DND-41 (cell line): Measurements from ENCODE around the gene SLC44A1.

Source experiments
- ATAC-seq: fragments of 200-7000 bp; cut with Tn5 transposase; 3 replicates; pipeline ENCODE4 v1.9.1; 2021; ENCODE audit warnings: low read depth; ENCODE audit not compliant: insufficient read depth
- DNase-seq: peaks from one replicate; pipeline ENCODE4 v3.0.0-alpha.2; 2020
- H2AFZ ChIP-seq: 2 replicates; pipeline ENCODE4 v1.6.0; 2012; ENCODE audit warnings: low read depth, low read length
- H3K27ac ChIP-seq: 2 replicates; pipeline ENCODE4 v1.5.1; 2012; ENCODE audit warnings: low read length, inconsistent platforms
- H3K27me3 ChIP-seq: fragments of 200-600 bp; sonication (generic); 2 replicates; pipeline ENCODE4 v1.6.0; 2012; ENCODE audit warnings: low read length, mild to moderate bottlenecking, inconsistent platforms; ENCODE audit not compliant: insufficient read depth, poor library complexity
- H3K36me3 ChIP-seq: 2 replicates; pipeline ENCODE4 v1.5.1; 2012; ENCODE audit warnings: low read length, inconsistent platforms; ENCODE audit not compliant: insufficient read depth
- H3K4me1 ChIP-seq: 2 replicates; pipeline ENCODE4 v1.5.1; 2012; ENCODE audit warnings: mild to moderate bottlenecking, low read length; ENCODE audit not compliant: insufficient read depth
- H3K4me2 ChIP-seq: 2 replicates; pipeline ENCODE4 v1.6.0; 2012; ENCODE audit warnings: mild to moderate bottlenecking, moderate library complexity, low read length, inconsistent platforms; ENCODE audit not compliant: insufficient read depth
- H3K4me3 ChIP-seq, 2 experiments: fragments of 200-600 bp in 1 of 2; shearing (Covaris generic) in 1 of 2; 2 replicates each; pipeline ENCODE4 v1.5.1; 2012 to 2016; ENCODE audit warnings: inconsistent platforms in 2 of 2, low read length in 2 of 2, mild to moderate bottlenecking in 2 of 2, low read depth in 1 of 2, moderate library complexity in 1 of 2
- H3K79me2 ChIP-seq: 2 replicates; pipeline ENCODE4 v1.6.0; 2012; ENCODE audit warnings: low read length, inconsistent platforms; ENCODE audit not compliant: insufficient read depth
- H3K9ac ChIP-seq: 2 replicates; pipeline ENCODE4 v1.6.0; 2012; ENCODE audit warnings: low read depth, mild to moderate bottlenecking, inconsistent platforms, low read length, moderate library complexity
- H3K9me3 ChIP-seq: 2 replicates; pipeline ENCODE4 v1.5.1; 2012; ENCODE audit warnings: low read length, moderate library complexity, mild to moderate bottlenecking, inconsistent platforms; ENCODE audit not compliant: insufficient read depth, severe bottlenecking
- H4K20me1 ChIP-seq: 2 replicates; pipeline ENCODE4 v1.6.0; 2012; ENCODE audit warnings: low read length; ENCODE audit not compliant: insufficient read depth
- CTCF ChIP-seq: IDR thresholded peaks from 2 replicates; pipeline ENCODE4 v1.5.1; 2012; ENCODE audit warnings: borderline replicate concordance, low read length, moderate library complexity, mild to moderate bottlenecking; ENCODE audit not compliant: poor library complexity, severe bottlenecking; ENCODE audit errors: extremely low read depth
- EZH2 ChIP-seq: IDR thresholded peaks from 3 replicates; pipeline ENCODE4 v1.6.1; 2012; ENCODE audit warnings: borderline replicate concordance, low read depth, mild to moderate bottlenecking, moderate library complexity, low read length, inconsistent platforms; ENCODE audit not compliant: severe bottlenecking

SLC44A1 gene

DNA sequence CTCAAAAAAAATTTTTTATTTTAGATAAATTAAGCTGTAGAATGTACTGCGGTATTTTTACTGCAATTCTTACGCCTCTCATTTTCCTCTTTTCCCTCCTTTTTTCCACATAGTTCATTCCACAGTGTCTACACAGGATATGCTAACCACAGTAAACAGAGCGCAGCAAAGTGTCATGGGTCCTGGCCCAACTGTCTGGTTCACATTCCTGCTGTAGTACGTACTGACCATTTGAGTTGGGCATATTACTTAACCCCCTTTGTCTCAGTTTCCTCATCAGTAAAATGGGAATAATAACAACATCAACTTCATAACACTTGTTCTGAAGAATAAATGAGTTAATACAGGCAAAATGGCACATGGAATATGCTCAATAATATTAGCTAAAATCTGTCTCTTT is 41.6 kb downstream of the SLC44A1 start:
- Histone ChIP-seq H3K4me3 (no peak overlapping the region), H3K9me3 (no peaks in the 10 kb centered on the region), H3K4me1 (no peaks in the 10 kb centered on the region), H3K79me2 (peaks cover 7% of the 10 kb centered on the region; the same call in 1 of the 2 replicates), H3K36me3 (no peaks in the 10 kb centered on the region), H3K27me3 (no peaks in the 10 kb centered on the region), H2AFZ (no peak overlapping the region), H4K20me1 (no peaks in the 10 kb centered on the region; the same call in 1 of the 2 replicates), H3K4me2 (no peak overlapping the region), H3K9ac (no peak overlapping the region), H3K27ac (no peak overlapping the region)
- ATAC-seq (no peak), DNase-seq (no peak)
- TF ChIP-seq EZH2 (no peak), CTCF (no peak)

- H3K79me2 ChIP-seq, result peaks cover 9% of the 10 kb centered on the region; the same call in 1 of the 2 replicates
These were observed 44.9 kb downstream of the SLC44A1 start for GRCh38 chr9:105289305-105289704.

DNA sequence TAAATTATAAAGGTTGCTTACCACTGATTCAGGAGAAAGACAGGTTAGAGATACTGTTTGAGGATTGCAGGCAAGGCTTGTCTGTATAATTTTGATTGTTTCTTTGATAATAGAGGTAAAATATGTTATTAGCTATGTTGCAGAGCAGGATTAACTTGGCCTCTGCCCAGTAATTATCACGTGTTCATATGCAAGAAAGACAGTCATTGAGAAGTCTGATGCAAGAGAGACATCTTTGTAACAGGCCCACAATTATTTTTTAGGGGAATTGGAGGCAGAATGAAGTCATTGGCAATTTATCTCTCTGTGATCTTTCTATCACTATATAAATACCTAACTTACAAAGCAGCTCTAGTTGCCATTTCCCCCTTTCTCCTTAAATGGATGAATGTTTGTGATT is 46.0 kb downstream of the SLC44A1 start:
- H3K9me3 ChIP-seq, result no peaks in the 10 kb centered on the region
- no peak overlapping the region for H3K9ac ChIP-seq
- DNase-seq (no peak), ATAC-seq (no peak)
- H3K4me3 ChIP-seq, result no peak overlapping the region
- no peak for TF ChIP-seq EZH2
- no peak for TF ChIP-seq CTCF
- no peak overlapping the region for H3K27ac ChIP-seq
- no peaks in the 10 kb centered on the region for H3K27me3 ChIP-seq
- H4K20me1 ChIP-seq, result no peaks in the 10 kb centered on the region
- H3K79me2 ChIP-seq, result peaks cover 11% of the 10 kb centered on the region; the same call in 1 of the 2 replicates
- H3K36me3 ChIP-seq, result no peaks in the 10 kb centered on the region
- H2AFZ ChIP-seq, result no peak overlapping the region
- no peak overlapping the region for H3K4me2 ChIP-seq
- peaks cover 21% of the 10 kb centered on the region for H3K4me1 ChIP-seq

More at GRCh38 chr9:105289305-105289704, 44.9 kb downstream of the SLC44A1 start:
- H3K4me1 ChIP-seq, result peaks cover 10% of the 10 kb centered on the region; the same call in 1 of the 2 replicates
- H3K9me3 ChIP-seq, result no peaks in the 10 kb centered on the region
- no peak for TF ChIP-seq EZH2
- no peak for TF ChIP-seq CTCF
- H3K4me2 ChIP-seq, result no peak overlapping the region
- ATAC-seq (no peak), DNase-seq (no peak)
- H3K27ac ChIP-seq, result no peak overlapping the region
- H3K9ac ChIP-seq, result no peak overlapping the region
- no peaks in the 10 kb centered on the region for H4K20me1 ChIP-seq
- no peak overlapping the region for H2AFZ ChIP-seq
- H3K36me3 ChIP-seq, result no peaks in the 10 kb centered on the region
- no peaks in the 10 kb centered on the region for H3K27me3 ChIP-seq
- H3K4me3 ChIP-seq, result no peak overlapping the region

GRCh38 chr9:105290954-105291353 is 46.5 kb downstream of the SLC44A1 start:
- Histone ChIP-seq H3K9ac (no peak overlapping the region), H3K36me3 (no peaks in the 10 kb centered on the region), H4K20me1 (no peaks in the 10 kb centered on the region), H3K4me3 (no peak overlapping the region), H3K79me2 (peaks cover 11% of the 10 kb centered on the region; the same call in 1 of the 2 replicates), H3K9me3 (no peaks in the 10 kb centered on the region), H3K4me1 (peaks cover 22% of the 10 kb centered on the region), H2AFZ (no peak overlapping the region), H3K4me2 (no peak overlapping the region), H3K27ac (no peak overlapping the region), H3K27me3 (no peaks in the 10 kb centered on the region)
- ATAC-seq, result no peak
- TF ChIP-seq EZH2 (no peak), CTCF (no peak)
- DNase-seq, result no peak
